ENCODE measurements around the gene LRPAP1. TPM values are rescaled to one million over a fixed set of nuclear protein-coding genes. Genes with fewer than 3 reads are reported as not detected.

The LRPAP1 gene
- total RNA-seq, 2 donors from 2014 or later: 157 to 214 TPM

- no peak overlapping the region for H3K27ac ChIP-seq
- H3K4me3 ChIP-seq: no peak overlapping the region
- TF ChIP-seq CTCF (IDR thresholded peaks at IDR 0.05): no peak
- intact Hi-C loops (cut with DNase I): no loop called here
- H3K4me1 ChIP-seq: no peaks in the 10 kb centered on the region
- H3K9me3 ChIP-seq: no peaks in the 10 kb centered on the region
- H3K27me3 ChIP-seq: no peaks in the 10 kb centered on the region
- no peak overlapping the region for H3K9ac ChIP-seq (ENCODE audit: low read depth in 2 of 2, low read length in 2 of 2)
- DNase-seq: no peak
- H3K36me3 ChIP-seq: peaks cover 47% of the 10 kb centered on the region
Measured at GRCh38 chr4:3518511-3518880, 13.7 kb downstream of the LRPAP1 start.

GRCh38 chr4:3517731-3518510, 14.3 kb downstream of the LRPAP1 start:
- intact Hi-C loops (cut with DNase I): no loop called here
- Histone ChIP-seq H3K36me3 (peaks cover 47% of the 10 kb centered on the region), H3K4me3 (no peak overlapping the region), H3K27ac (no peak overlapping the region), H3K9me3 (no peaks in the 10 kb centered on the region), H3K27me3 (no peaks in the 10 kb centered on the region), H3K4me1 (no peaks in the 10 kb centered on the region), H3K9ac (ENCODE audit: low read depth in 2 of 2, low read length in 2 of 2) (no peak overlapping the region)
- no peak for TF ChIP-seq CTCF (IDR thresholded peaks at IDR 0.05)
- no peak for DNase-seq

- Histone ChIP-seq H3K4me1 (no peaks in the 10 kb centered on the region), H3K4me3 (no peak overlapping the region), H3K27ac (no peak overlapping the region), H3K27me3 (no peaks in the 10 kb centered on the region), H3K9ac (ENCODE audit: low read depth in 2 of 2, low read length in 2 of 2) (no peak overlapping the region), H3K9me3 (no peaks in the 10 kb centered on the region), H3K36me3 (peaks cover 47% of the 10 kb centered on the region)
- TF ChIP-seq CTCF (IDR thresholded peaks at IDR 0.05): no peak
- intact Hi-C loops (cut with DNase I): no loop called here
- DNase-seq: no peak
Measured at GRCh38 chr4:3516836-3517730, 15.1 kb downstream of the LRPAP1 start.

GRCh38 chr4:3516061-3516835, 16.0 kb downstream of the LRPAP1 start:
- H3K27ac ChIP-seq: no peak overlapping the region
- H3K4me1 ChIP-seq: no peaks in the 10 kb centered on the region
- no peak overlapping the region for H3K9ac ChIP-seq (ENCODE audit: low read depth in 2 of 2, low read length in 2 of 2)
- peaks cover 42% of the 10 kb centered on the region for H3K36me3 ChIP-seq
- no peaks in the 10 kb centered on the region for H3K9me3 ChIP-seq
- intact Hi-C loops (cut with DNase I): no loop called here
- no peak overlapping the region for H3K4me3 ChIP-seq
- TF ChIP-seq CTCF (IDR thresholded peaks at IDR 0.05): no peak
- no peak for DNase-seq
- H3K27me3 ChIP-seq: no peaks in the 10 kb centered on the region

- DNase-seq: no peak
- no peaks in the 10 kb centered on the region for H3K4me1 ChIP-seq
- no peaks in the 10 kb centered on the region for H3K9me3 ChIP-seq
- H3K27me3 ChIP-seq: no peaks in the 10 kb centered on the region
- H3K27ac ChIP-seq: no peak overlapping the region
- no peak overlapping the region for H3K4me3 ChIP-seq
- H3K36me3 ChIP-seq: peaks cover 36% of the 10 kb centered on the region
- intact Hi-C loops (cut with DNase I): no loop called here
- no peak overlapping the region for H3K9ac ChIP-seq (ENCODE audit: low read depth in 2 of 2, low read length in 2 of 2)
- no peak for TF ChIP-seq CTCF (IDR thresholded peaks at IDR 0.05)
Measured at GRCh38 chr4:3515646-3516045, 16.6 kb downstream of the LRPAP1 start.
